Fibroblast of the aortic adventitia (primary cell): ENCODE data around the gene SHOC1. TPM values are rescaled to one million over a fixed set of nuclear protein-coding genes. Genes with fewer than 3 reads are reported as not detected.

Experiments used
- DNase-seq: peaks from one replicate; pipeline ENCODE4 v3.0.0-alpha.2; 2010; ENCODE audit warnings: low read depth
- H3K4me3 ChIP-seq: 2 replicates; pipeline ENCODE4 v1.5.1; 2011; ENCODE audit warnings: low read depth, mild to moderate bottlenecking, control low read depth, low read length, moderate library complexity
- CTCF ChIP-seq: IDR thresholded peaks from 2 replicates; pipeline ENCODE4 v1.5.1; 2011; ENCODE audit warnings: mild to moderate bottlenecking, low read length, control low read depth, inconsistent platforms; ENCODE audit not compliant: insufficient read depth
- small RNA-seq: library from RNA; depleted of rRNA; stranded (forward); fragments of <200 nt; gene quantifications from one replicate; pipeline ENCODE3, GENCODE V24; 2012
- total RNA-seq: library from RNA; depleted of rRNA; stranded (reverse); fragments of >200 nt; gene quantifications from 2 replicates; pipeline ENCODE4 v1.2.3, GENCODE V29; 2012; ENCODE audit warnings: low replicate concordance

Gene SHOC1
- total RNA-seq, 1 donor: 0.09 TPM

- TF ChIP-seq CTCF: peak; percentile 62
- no peak overlapping the region for H3K4me3 ChIP-seq
- DNase-seq: peak; percentile 97
Measured at GRCh38 chr9:111759762-111760639, 34.7 kb downstream of the SHOC1 start.

- no peak for TF ChIP-seq CTCF
- no peak overlapping the region for H3K4me3 ChIP-seq
- no peak for DNase-seq
Measured at GRCh38 chr9:111754800-111755199, 39.9 kb downstream of the SHOC1 start.

GRCh38 chr9:111752455-111752854 is 42.3 kb downstream of the SHOC1 start:
- H3K4me3 ChIP-seq: no peak overlapping the region
- peak; percentile 50 for DNase-seq
- TF ChIP-seq CTCF: no peak

Small RNA genes within 50 kb of the gene (small RNA-seq; reads per million reads assigned to genes)
- not detected for gene RNU6-1013P

Other genes with a start within 250 kb of the SHOC1 start
- gene PTGR1, start 195.3 kb downstream of the SHOC1 start, total RNA-seq: 76.0 and 88.4 TPM in 2 replicates
- 12.7 and 18.7 TPM in 2 replicates for gene DNAJC25, start 163.6 kb downstream of the SHOC1 start, total RNA-seq
- 43.6 and 144 TPM in 2 replicates for gene GNG10, start 133.3 kb downstream of the SHOC1 start, total RNA-seq
- 51.6 and 70.9 TPM in 2 replicates for gene UGCG, start 101.9 kb upstream of the SHOC1 start, total RNA-seq